Activated CD8-positive, alpha-beta memory T cell treated with anti-CD3 and anti-CD28 coated beads, Interleukin-2, amount 50 U/mL, for 4 hours (primary cell): ENCODE results near the gene EBF3.

Source experiments
- DNase-seq: peaks from one replicate; pipeline ENCODE4 v3.0.0-alpha.2; 2020

The EBF3 gene, protein sequence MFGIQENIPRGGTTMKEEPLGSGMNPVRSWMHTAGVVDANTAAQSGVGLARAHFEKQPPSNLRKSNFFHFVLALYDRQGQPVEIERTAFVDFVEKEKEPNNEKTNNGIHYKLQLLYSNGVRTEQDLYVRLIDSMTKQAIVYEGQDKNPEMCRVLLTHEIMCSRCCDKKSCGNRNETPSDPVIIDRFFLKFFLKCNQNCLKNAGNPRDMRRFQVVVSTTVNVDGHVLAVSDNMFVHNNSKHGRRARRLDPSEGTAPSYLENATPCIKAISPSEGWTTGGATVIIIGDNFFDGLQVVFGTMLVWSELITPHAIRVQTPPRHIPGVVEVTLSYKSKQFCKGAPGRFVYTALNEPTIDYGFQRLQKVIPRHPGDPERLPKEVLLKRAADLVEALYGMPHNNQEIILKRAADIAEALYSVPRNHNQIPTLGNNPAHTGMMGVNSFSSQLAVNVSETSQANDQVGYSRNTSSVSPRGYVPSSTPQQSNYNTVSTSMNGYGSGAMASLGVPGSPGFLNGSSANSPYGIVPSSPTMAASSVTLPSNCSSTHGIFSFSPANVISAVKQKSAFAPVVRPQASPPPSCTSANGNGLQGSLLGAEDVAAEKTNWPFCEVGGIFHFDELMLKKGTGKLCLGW

DNA sequence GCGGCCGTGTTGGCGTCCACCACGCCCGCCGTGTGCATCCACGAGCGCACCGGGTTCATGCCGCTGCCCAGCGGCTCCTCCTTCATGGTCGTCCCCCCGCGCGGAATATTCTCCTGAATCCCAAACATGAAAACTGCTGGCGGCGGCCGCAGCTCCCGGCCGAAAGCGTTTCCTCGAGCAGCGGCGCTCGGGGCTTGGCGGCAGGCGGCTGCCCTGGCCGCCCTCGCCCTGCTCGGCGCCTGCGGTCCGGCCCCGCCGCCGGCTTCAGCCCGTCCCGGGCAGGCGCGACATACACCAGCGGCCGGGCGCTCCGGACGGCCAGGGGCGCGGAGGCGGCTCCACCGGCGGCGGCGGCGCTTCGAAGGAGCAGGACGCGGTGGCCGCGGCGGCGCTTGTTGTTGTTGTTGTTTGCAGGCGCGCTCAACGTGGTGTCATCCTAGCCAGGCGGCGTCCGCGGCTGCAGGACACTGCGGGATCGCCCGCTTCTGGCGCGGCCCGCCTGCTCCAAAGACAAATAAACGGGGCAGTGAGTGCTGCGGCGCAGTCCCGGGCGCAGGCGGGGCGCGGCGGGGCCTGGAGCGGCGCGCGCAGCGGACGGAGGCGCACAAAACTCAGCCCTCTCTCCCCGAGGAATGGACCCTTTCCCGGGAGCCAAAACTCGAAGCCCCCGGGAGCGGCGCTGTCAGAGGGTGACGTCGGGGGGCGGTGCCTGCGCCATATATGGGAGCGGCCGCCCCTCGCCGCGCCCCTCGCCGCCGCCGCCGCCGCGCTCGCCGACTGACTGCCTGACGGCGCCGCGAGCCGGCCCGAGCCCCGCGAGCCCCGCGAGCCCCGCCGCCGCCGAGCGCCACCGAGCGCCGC, at the start of gene EBF3:
TSS of gene EBF3 (minus strand) at position 634 of the 861 bp plus-strand sequence. CDS start at position 128, 506 bp downstream.
- DNase-seq, result peak; percentile 42

DNA sequence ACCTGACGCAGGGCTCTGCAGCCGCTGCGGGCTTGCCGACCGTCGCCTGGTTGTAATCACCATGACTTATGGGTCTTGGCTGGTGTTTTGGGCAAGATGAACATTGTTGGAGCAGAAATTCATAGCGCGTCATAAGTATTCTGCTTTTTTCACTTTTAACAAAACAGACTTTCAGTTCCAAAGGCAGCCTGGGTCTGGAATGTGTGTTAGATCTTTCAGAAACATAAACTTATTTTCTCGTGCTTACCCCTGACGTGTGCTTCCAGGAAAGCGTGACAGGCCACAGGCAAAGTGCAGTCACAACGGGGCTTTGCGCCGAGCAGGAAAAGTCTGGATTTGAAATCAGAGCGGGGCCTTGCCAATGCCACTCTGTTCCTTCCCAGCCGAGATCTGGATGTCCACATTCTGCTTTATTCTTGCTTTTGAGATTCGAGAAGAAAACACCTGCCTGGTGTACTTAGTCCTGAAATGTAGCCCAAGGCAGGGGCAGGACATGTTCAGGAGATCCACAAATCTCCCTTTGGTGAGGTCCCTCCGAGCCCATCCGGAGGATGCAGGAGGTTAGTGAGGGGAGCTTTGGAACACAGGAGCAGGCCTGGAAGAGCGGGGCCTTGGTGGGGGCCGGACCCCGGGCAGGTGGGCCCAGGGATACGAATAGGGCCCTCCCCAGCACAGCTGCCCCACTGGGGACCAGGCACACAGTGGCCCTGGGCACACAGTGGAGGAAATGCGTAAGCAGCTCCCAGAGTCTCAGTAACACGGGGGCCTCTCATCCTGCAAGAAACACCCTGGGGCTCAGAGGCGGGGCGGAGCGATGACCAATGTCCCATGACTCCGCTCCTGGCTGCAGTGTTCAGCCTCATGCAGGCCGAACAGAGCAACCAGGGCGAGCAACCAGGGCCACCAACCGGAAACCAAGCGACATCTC, 49.5 kb upstream of the EBF3 start:
- no peak for DNase-seq

DNA sequence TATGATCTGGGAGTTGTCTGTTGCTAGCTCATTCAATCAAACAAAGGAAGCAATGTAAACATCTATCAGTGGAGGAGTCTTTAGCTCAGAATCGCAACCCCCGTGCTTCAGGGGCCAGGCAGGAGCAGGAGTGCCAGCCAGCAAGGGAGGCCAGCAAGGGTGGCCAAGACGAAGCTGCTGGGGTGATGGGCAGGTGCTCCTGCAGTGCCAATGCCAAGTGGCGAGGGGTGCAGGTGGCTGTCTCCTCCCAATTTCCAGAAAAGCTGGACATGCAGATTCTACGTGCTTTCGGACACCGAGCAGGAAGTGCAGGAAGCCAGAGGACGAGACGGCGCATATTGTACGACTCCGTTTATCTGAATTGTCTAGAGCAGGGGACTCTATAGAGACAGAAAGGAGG, 48.1 kb upstream of the EBF3 start:
- no peak for DNase-seq

DNA sequence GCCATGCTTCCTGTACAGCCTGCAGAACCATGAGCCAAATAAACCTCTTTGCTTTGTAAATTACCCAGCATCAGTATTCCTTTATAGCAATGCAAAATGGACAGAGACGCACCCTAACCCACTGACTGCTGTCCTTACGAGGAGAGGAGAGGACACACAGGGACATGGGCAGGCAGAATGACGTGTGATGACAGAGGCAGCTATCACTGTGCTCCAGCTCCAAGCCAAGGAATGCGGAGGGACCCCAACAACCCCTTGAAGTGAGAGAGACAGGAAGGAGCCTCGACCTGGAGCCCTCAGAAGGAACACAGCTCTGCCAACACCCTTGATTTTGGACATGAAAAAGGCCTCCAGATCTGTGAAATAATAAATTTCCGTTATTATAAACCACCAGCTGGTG, 46.6 kb upstream of the EBF3 start:
- DNase-seq, result no peak

DNA sequence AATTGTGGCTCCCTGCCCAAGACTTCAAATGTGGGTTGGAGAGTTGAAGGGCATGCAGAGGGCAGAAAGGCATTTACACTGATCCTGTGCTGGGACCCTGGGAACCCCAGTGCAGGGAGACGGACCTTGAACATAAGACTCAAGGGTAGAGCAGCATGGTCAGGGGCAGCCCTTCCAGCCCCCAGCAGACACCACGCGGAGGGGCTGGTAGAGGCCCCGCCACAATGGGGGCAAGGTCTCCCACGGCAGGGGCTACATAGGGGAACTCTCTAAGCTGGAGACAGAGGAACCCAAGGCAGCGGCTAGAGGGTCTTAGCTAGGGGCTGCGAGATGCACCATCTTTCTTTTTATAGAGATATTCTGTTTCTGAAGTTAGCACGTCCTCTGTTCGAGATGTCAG, 45.2 kb upstream of the EBF3 start:
- no peak for DNase-seq

DNA sequence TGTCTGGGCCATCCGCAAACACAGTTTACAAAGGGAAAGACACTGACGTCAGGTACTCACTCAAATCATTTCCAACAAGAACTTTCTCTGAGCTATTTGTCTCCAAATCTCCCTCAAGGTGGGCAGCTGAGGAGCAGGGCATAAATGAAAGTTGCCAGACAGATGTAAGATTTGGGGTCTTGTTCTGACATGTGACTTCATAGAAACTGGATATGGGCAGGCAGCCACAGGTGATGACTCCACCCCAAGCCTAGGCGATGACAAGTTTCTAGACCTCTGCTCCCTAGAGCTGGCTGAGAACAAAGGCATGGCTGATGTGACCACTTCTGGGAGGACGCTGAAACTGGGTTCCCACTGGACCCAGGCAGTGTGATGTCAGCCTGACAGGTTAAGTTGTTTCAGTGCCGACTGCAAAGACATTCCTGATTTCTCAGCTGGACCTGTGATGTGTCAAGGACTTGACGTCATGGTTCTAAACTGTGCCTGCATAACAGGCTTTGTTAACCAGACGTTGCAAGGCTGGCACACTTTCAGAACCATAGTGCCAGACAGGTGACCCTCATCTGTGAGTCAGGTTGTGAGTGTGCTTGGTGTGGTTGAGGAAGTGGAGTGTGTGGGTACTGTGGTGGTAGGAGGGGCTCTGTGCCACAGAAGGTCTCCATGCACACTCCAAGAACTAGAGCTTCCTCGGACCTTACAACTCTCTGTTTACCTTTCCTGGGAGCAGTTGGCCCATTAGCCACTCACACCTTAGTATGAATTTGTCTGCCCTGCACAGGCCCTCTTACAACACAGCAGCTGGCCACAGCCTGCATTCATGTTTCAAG, 39.9 kb upstream of the EBF3 start:
- no peak for DNase-seq

DNA sequence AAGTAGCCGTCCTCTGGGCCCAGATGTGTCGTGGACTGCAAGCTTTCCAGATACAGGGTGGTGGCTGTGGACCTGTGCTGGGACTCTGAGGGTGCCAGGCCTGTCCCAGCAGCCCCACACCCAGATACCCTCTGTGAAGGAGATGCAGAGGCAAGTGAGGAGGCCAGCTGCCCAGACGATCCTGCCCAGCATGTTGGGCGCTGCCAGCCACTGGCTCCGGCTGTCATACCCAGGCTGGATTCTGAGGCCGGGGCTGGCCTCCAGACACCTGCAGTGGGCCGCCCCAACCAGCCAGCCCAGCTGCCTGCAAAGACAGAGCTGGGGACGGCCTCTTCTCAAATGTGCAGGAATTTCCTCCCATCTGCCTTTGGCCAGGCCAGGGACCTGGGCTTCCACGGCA, 39.1 kb upstream of the EBF3 start:
- DNase-seq, result no peak

DNA sequence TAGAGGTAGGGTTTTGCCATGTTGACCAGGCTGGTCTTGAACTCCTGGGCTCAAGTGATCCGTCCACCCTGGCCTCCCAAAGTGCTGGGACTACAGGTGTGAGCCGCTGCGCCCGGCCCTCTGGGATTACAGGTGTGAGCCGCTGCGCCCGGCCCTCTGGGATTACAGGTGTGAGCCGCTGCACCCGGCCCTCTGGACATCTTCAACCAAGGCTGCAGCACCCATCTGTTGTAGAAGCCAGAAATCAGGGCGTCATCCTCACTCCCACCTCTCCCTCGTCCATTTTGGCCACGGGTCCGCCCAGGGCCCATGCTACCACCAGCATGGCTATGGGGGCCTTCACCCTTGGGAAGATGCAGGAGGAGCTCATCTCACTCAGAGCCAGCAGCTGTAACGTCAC, 38.5 kb upstream of the EBF3 start:
- DNase-seq, result no peak

DNA sequence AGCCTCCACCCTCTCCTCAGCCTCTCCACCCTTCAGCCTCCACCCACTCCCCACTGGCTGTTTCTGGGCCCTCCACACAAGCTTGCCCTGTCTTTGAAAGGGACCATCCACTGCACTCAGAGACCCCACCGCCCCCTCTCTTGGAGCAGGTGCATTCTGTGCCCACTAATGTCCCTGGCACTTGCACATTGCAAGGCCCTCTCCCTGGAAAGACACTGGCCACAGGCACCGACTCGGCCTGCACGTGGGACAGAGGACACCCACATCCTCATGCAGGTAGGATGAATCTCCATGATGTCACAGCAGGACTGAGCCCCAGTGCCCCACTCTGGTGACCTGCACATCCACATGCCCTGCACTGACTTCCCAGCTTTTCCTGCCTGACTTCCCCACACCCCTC, 36.8 kb upstream of the EBF3 start:
- DNase-seq, result no peak

DNA sequence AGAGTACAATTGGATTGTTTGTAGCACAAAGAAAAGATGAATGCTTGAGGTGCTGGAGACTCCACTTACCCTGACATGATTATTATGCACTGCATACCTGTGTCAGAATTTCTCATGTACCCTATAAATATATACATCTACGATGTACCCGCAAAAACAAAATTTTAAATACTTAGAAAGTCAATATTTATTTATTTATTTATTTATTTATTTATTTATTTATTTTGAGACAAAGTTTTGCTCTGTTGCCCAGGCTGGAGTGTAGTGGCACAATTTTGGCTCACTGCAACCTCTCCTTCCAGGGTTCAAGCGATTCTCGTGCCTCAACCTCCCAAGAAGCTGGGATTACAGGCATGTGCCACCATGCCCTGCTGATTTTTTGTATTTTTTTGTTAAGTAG, 35.1 kb upstream of the EBF3 start:
- DNase-seq, result no peak

DNA sequence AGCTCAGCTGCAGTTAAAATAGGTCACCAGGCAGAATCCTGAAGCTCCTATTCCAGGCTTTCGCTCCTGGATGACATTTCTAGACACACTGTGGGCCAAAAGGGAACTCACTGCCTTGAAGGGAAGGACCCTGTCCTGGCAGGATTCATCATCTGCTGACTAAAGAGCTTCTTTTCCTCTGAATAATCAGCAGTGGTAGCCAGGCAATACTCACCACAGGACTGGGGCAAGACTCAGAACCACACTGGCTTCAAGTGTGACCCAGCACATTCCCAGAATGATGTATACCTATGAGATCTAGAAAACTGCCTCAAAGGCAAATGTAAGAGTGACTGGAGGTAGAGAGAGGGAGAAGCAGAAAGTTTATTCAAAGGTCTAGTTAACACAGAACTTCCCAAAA, 29.5 kb upstream of the EBF3 start:
- no peak for DNase-seq

DNA sequence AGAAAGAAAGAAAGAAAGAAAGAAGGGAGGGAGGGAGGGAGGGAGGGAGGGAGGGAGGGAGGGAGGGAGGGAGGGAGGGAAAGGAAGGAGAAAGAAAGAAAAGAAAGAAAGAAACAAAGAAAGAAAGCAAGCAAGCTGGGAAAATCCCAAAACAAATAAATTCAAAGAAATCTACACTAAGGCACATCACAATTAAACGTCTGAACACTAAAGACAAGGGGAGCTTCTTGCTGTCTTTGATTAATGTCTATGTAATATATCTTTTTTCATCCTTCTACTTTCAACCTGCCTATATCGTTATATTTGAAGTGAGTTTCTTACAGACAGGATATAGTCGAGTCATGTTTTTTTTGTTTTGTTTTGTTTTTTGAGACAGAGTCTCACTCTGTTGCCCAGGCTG, 28.3 kb upstream of the EBF3 start:
- DNase-seq, result no peak

DNA sequence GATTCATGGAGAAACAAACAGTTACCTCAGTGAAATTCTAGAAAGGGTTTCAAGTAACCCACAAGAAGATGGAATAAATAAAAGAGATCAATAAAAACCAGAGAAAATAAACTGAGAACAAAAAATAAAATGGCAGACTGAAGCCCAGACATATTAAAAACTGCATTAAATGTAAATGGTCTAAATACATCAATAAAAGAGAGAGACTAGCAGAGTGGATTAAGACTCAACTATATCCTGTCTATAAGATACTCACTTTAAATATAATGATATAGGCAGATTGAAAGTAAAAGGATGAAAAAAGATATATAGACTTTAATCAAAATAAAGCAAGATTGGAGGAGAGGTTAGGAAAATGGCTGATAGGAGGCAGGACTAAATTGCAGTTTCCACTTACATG, 18.8 kb upstream of the EBF3 start:
- no peak for DNase-seq

DNA sequence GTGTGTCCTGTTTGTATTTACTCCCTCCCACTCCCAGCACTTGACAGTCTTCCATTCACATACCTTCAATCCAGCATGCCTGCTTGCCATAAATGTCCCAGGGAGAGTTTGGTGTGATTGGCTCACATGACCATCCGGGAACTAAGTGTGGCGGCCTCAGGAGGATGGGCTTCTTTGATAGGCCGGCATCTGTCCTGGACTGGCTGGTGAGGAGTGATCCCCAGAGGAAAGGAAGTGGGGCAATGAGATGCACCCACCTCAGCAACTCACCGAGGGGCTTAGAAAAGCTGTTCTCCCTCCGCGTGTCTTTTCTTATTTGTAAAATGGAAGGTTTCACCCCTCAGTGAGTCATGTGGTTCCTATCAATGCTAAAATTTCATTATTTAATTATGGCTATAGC, 14.9 kb upstream of the EBF3 start:
- no peak for DNase-seq

DNA sequence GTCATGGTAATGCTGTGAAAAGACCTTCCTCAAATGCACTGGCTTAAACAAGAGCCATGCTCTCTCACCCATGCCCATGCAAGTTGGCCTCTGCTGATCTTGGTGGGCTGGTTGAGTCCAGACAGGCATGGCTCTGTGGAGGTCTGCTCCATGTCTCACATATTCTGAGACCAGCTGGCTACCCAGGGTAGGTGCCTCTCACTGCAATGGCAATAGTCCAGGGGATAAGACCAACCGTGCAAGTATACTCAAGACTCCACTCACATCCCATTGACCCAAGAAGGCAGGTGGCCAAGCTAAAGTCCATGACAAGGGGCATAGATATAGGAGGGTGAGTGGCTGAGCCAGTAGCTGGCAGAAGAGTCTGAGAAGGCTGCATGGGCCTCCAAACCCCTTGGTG, 14.2 kb upstream of the EBF3 start:
- no peak for DNase-seq

DNA sequence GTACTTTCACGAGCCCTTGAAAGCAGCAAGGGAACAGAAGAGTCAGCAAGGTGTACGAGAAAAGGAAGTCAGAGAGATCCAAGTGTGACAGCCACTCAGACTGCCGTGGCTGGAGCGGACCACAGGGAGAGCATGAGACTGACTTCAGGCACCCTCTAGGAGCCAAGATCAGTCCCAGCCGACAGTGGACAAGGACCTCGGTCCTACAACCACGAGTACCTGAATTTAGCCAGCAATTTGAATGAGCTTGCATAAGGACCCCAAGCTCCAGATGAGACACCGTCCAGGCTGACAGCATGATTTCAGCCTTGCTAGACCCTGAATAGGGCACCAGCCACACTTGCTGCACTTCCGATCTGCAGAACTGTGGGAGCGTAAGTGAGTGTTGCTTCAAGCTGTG, 13.7 kb upstream of the EBF3 start:
- DNase-seq, result no peak

DNA sequence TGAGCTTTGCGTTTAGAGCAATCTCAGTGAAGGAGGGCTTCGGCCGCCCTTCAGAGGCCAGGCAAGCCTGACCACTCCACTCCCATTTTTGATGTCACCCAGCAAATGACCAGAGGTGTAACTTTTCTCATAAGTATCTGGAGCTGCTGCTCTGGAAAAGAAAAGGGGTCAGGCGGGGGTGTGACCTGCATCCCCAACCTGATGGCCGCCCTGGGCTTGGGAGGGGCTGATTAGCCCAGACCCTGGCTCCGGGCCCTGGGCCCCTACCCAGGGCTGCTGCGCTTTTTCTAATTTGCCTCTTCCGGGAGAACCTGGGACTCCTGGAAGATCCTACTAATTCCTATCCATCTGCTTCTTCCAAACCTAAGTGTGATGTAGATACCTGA, 9.6 kb upstream of the EBF3 start:
- no peak for DNase-seq

DNA sequence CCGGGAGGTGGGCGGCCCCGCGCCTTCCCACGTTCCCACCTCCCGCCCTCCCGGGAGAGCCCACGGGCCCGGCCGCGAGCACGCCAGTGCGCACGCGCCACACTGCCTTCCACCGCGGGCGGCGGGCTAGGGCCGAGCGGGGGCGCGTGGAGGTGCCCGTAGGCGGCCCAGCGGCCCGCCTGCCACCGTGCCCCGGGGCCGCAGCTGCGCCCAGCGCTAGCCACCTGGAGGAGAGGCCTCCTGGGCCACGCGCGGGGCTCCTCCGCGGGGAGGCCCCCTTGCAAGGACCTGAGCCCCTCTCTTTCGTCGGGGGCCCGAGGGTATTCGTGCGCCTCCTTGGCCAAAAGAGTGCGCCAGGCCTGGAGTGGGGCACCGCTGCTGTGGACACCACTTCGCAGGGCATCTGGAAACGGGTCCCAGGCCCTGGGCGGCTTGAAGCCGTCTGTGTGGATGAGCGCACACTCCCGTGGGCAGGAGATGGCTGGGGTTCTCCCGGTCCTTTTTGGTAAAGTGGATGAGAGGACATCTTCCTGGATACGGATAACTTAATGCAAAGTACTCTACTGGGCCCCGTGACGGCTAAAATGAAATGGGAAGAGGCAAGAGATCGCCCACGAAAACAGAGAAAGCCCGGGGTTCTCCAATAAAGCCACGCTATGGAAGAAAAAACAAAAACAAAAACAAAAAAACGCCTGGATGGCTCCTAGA, 9.0 kb upstream of the EBF3 start:
- no peak for DNase-seq

DNA sequence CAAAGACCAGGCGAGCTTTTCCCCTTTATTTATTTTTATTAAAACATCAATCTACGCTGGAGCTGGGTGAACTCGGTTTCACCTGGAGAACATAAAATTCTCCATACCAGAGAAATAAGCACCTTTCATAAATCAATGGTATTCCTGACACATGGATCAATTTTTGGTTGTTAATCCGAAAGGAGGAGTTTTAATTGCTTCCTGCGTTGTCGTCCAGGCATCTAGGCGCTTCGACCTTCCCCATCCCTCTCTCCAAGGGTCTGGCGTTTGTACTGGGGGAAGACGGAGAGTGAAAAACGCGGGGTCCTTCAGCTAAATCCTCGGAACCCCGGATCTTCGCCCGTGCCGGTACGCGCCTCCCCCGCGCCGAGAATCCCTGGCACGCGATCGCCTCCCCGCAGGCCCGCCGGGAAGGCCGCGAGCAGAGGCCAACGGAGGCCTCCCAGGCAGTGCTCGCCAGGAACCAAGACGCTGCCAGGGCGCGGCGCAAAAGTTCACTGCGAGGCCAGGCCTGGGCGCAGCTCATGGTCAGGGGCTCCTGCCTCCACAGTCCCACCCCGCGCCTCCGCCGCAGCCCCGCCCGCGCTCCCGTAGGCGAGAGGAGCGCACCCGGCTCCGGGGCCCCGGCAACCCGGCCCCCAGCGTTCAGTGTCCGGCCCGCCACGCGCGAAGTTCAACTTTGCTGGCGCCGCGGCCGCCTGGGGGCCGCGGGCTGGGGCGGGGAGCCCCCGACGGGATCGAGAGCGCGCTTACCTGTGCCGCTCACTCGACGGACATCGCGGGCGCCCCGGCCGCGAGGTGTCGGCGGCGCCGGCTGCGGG, 8.3 kb upstream of the EBF3 start:
- DNase-seq, result no peak
